ENCODE results near the gene TERB1. TPM values are rescaled to one million over a fixed set of nuclear protein-coding genes. Genes with fewer than 3 reads are reported as not detected.

The TERB1 gene
- total and polyA plus RNA-seq, 2 of the 13 experiments (the other 11 are each of a cell fraction or from before 2014, with no cell fraction given) = not detected

DNA sequence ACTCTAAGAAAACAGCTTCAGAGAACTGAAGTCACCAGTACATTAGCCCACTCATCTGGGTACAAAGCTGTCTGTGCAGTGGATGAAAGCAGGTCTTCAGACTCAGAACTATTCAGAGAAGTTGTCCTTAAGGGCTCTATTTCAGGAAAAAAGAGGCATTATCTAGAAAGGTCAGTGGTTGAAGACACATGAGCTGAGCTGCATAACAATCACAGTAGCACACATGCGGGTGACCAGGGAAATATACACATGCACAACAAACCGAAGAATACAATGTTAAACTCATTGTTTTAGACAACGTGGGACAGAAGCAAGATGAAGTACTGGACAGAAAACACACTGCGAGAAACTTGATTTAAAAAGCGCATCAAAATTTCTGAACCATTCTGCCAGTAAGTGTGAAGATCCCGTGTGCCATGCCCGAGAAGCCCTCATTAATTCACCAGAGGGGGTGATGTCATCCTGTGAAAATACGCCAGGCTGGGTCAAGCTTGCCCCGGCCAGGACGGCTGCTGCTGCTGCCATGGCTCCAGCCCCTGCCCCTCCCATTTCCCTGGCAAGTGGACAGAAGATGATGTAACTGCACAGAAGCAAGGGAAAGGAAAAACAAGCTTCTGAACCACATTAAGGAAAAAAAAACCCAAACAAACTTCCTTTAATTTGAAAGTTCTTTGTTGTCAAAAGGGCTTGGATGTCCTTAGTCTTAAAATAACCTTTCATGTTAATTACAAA lies 60.0 kb downstream of the TERB1 start:
- H3K9ac ChIP-seq (ENCODE audit: insufficient read depth, low read depth, low read length) = no peak overlapping the region; the same call in 1 of the 2 replicates
- ChIA-PET POLR2A (interaction anchor here (0.6 to 1.6 kb wide), 6 partner anchors 9 to 127 kb away, joined by 3 to 7 read pairs (median 4); partner anchors contain the start of genes DYNC1LI2 and NAE1), CTCF (ENCODE audit: low intra/inter-chr PET ratio, low total read pairs) (interaction anchor here (1.1 kb wide), 1 partner anchor 90 kb away, joined by 3 read pairs; no protein-coding TSS in a partner anchor)
- intact Hi-C loops (cut with micrococcal nuclease; ENCODE audit: unreplicated experiment) = loop anchor here (2.0 kb wide), 1 partner anchor 79 kb away; no protein-coding TSS in a partner anchor
- BruUV-seq (replicated peaks) = no TSS peak
- DNase-seq (ENCODE audit: low spot score) = peak; percentile 20
- no peaks in the 10 kb centered on the region for H3K9me3 ChIP-seq (ENCODE audit: low read length)
- no peak overlapping the region for H3K4me3 ChIP-seq (replicated peaks in 1 of 3; ENCODE audit: insufficient read depth in 1 of 3, low read depth in 2 of 3, low read length in 3 of 3)
- no peak overlapping the region for H2AFZ ChIP-seq (ENCODE audit: low read length)
- no peak; the same call in 2 of the 3 replicates for ATAC-seq
- 89% methylated on average over 10 of the region's 10 CpGs for WGBS (ENCODE audit: low lambda C conversion rate)
- peaks cover 42 to 85% of the 10 kb centered on the region in 2 experiments for H3K36me3 ChIP-seq (replicated peaks in 1 of 2; ENCODE audit: control insufficient read depth in 1 of 2, insufficient read depth in 2 of 2, low read length in 2 of 2)
- no peak overlapping the region for H3K4me2 ChIP-seq (ENCODE audit: low read depth, low read length)
- H4K20me1 ChIP-seq (ENCODE audit: insufficient read depth, low read length) = peaks cover 22% of the 10 kb centered on the region; the same call in 1 of the 2 replicates
- no peak overlapping the region for H3K27ac ChIP-seq (ENCODE audit: extremely low read length, insufficient read depth, low read length)
- H3K79me2 ChIP-seq (ENCODE audit: insufficient read depth, low read length) = peaks cover 34% of the 10 kb centered on the region
- in situ Hi-C loops (cut with HindIII; ENCODE audit: extremely low pct_ligation_motif_present, low pct_unique_long_range_greater_than_20kb) = no loop called here
- TF ChIP-seq ZNF234 (CRISPR knock-in tag; conservative IDR thresholded peaks at IDR 0.05) = no peak
- TF ChIP-seq CEBPG (CRISPR knock-in tag; IDR thresholded peaks at IDR 0.05) = peak; percentile 60; the same call in 1 of the 2 replicates
- peak; percentile 77; the same call in 1 of the 2 replicates for TF ChIP-seq ZNF335 (CRISPR knock-in tag; IDR thresholded peaks at IDR 0.05)
- 0 out of 2 replicates have a peak, but pooled peaks have one; percentile 44 for TF ChIP-seq CEBPB (IDR thresholded peaks at IDR 0.05; ENCODE audit: borderline replicate concordance, low read depth, low read length)
- TF ChIP-seq, protein P1, sequence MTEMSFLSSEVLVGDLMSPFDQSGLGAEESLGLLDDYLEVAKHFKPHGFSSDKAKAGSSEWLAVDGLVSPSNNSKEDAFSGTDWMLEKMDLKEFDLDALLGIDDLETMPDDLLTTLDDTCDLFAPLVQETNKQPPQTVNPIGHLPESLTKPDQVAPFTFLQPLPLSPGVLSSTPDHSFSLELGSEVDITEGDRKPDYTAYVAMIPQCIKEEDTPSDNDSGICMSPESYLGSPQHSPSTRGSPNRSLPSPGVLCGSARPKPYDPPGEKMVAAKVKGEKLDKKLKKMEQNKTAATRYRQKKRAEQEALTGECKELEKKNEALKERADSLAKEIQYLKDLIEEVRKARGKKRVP (CRISPR knock-in tag; IDR thresholded peaks at IDR 0.05) = peak in 1 of 2 experiments; percentile 91; a peak in 2 of 4 replicates
- TF ChIP-seq ZNF430 (CRISPR knock-in tag; IDR thresholded peaks at IDR 0.05) = no peak
- TF ChIP-seq MEIS1 (CRISPR knock-in tag; IDR thresholded peaks at IDR 0.05; ENCODE audit: borderline replicate concordance) = no peak
- no peak for TF ChIP-seq YEATS2 (CRISPR knock-in tag; IDR thresholded peaks at IDR 0.05; ENCODE audit: borderline replicate concordance)
- TF ChIP-seq GATAD2A (CRISPR knock-in tag; IDR thresholded peaks at IDR 0.05) = peak; percentile 37; the same call in 1 of the 2 replicates
- TF ChIP-seq TOPORS (CRISPR knock-in tag; IDR thresholded peaks at IDR 0.05) = no peak
- TF ChIP-seq HOXA5 (CRISPR knock-in tag; IDR thresholded peaks at IDR 0.05) = no peak
- peak; percentile 60; the same call in 1 of the 2 replicates for TF ChIP-seq ATF7 (IDR thresholded peaks at IDR 0.05)
- TF ChIP-seq ATF7 (CRISPR knock-in tag; IDR thresholded peaks at IDR 0.05) = no peak
- peaks cover 30% of the 10 kb centered on the region for H3K4me1 ChIP-seq (ENCODE audit: insufficient read depth, low read length)
- no peak for FAIRE-seq
- no peaks in the 10 kb centered on the region for H3K27me3 ChIP-seq (ENCODE audit: control insufficient read depth in 1 of 2, insufficient read depth in 2 of 2, low read length in 2 of 2)
